DND-41 (cell line): ENCODE data around the gene PLAC8.

Experiments used
- ATAC-seq: fragments of 200-7000 bp; cut with Tn5 transposase; 3 replicates; pipeline ENCODE4 v1.9.1; 2021; ENCODE audit warnings: low read depth; ENCODE audit not compliant: insufficient read depth
- DNase-seq: peaks from one replicate; pipeline ENCODE4 v3.0.0-alpha.2; 2020
- H2AFZ ChIP-seq: 2 replicates; pipeline ENCODE4 v1.6.0; 2012; ENCODE audit warnings: low read depth, low read length
- H3K27ac ChIP-seq: 2 replicates; pipeline ENCODE4 v1.5.1; 2012; ENCODE audit warnings: low read length, inconsistent platforms
- H3K27me3 ChIP-seq: fragments of 200-600 bp; sonication (generic); 2 replicates; pipeline ENCODE4 v1.6.0; 2012; ENCODE audit warnings: low read length, mild to moderate bottlenecking, inconsistent platforms; ENCODE audit not compliant: insufficient read depth, poor library complexity
- H3K36me3 ChIP-seq: 2 replicates; pipeline ENCODE4 v1.5.1; 2012; ENCODE audit warnings: low read length, inconsistent platforms; ENCODE audit not compliant: insufficient read depth
- H3K4me1 ChIP-seq: 2 replicates; pipeline ENCODE4 v1.5.1; 2012; ENCODE audit warnings: mild to moderate bottlenecking, low read length; ENCODE audit not compliant: insufficient read depth
- H3K4me2 ChIP-seq: 2 replicates; pipeline ENCODE4 v1.6.0; 2012; ENCODE audit warnings: mild to moderate bottlenecking, moderate library complexity, low read length, inconsistent platforms; ENCODE audit not compliant: insufficient read depth
- H3K4me3 ChIP-seq, 2 experiments: fragments of 200-600 bp in 1 of 2; shearing (Covaris generic) in 1 of 2; 2 replicates each; pipeline ENCODE4 v1.5.1; 2012 to 2016; ENCODE audit warnings: inconsistent platforms in 2 of 2, low read length in 2 of 2, mild to moderate bottlenecking in 2 of 2, low read depth in 1 of 2, moderate library complexity in 1 of 2
- H3K79me2 ChIP-seq: 2 replicates; pipeline ENCODE4 v1.6.0; 2012; ENCODE audit warnings: low read length, inconsistent platforms; ENCODE audit not compliant: insufficient read depth
- H3K9ac ChIP-seq: 2 replicates; pipeline ENCODE4 v1.6.0; 2012; ENCODE audit warnings: low read depth, mild to moderate bottlenecking, inconsistent platforms, low read length, moderate library complexity
- H3K9me3 ChIP-seq: 2 replicates; pipeline ENCODE4 v1.5.1; 2012; ENCODE audit warnings: low read length, moderate library complexity, mild to moderate bottlenecking, inconsistent platforms; ENCODE audit not compliant: insufficient read depth, severe bottlenecking
- H4K20me1 ChIP-seq: 2 replicates; pipeline ENCODE4 v1.6.0; 2012; ENCODE audit warnings: low read length; ENCODE audit not compliant: insufficient read depth
- EZH2 ChIP-seq: IDR thresholded peaks from 3 replicates; pipeline ENCODE4 v1.6.1; 2012; ENCODE audit warnings: borderline replicate concordance, low read depth, mild to moderate bottlenecking, moderate library complexity, low read length, inconsistent platforms; ENCODE audit not compliant: severe bottlenecking
- TF ChIP-seq, protein P1 (sequence below): IDR thresholded peaks from 2 replicates; pipeline ENCODE4 v1.5.1; 2012; ENCODE audit warnings: borderline replicate concordance, low read length, moderate library complexity, mild to moderate bottlenecking; ENCODE audit not compliant: poor library complexity, severe bottlenecking; ENCODE audit errors: extremely low read depth

The PLAC8 gene

DNA sequence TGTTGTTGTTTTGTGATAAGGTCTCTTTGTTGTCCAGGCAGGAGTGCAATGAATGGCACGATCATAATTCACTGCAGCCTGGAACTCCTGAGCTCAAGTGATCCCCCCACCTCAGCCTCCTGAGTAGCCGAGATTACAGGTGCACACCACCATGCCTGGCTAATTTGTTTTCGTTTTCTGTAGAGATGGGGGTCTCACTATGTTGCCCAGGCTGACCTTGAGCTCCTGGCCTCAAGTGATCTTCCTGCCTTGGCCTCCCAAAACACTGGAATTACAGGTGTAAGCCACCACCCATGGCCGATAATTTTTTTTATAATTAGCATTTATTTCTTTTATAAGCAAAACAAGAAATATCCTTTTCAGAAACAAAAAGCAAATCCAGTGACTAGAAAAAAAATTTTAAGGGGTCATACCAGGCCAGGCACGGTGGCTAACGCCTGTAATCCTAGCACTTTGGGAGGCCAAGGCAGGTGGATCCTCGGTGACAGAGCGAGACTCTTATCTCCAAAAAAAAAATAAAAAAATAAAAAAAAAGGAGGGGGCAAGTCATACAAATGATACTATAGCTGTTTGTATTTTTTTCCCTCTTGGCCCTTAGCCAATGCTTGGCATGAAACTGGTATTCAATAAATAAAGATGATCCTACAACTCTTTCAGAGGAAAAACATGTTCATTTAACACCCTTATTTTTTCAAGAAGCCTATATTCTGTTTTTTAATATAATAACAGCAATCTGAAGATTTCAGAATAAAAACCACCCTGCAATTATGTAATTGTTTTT lies 3.4 kb downstream of the PLAC8 start:
- peak overlapping the region; percentile 88 for H3K27ac ChIP-seq
- TF ChIP-seq, protein P1, sequence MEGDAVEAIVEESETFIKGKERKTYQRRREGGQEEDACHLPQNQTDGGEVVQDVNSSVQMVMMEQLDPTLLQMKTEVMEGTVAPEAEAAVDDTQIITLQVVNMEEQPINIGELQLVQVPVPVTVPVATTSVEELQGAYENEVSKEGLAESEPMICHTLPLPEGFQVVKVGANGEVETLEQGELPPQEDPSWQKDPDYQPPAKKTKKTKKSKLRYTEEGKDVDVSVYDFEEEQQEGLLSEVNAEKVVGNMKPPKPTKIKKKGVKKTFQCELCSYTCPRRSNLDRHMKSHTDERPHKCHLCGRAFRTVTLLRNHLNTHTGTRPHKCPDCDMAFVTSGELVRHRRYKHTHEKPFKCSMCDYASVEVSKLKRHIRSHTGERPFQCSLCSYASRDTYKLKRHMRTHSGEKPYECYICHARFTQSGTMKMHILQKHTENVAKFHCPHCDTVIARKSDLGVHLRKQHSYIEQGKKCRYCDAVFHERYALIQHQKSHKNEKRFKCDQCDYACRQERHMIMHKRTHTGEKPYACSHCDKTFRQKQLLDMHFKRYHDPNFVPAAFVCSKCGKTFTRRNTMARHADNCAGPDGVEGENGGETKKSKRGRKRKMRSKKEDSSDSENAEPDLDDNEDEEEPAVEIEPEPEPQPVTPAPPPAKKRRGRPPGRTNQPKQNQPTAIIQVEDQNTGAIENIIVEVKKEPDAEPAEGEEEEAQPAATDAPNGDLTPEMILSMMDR, result no peak
- TF ChIP-seq EZH2, result no peak
- no peak for ATAC-seq
- no peak for DNase-seq
- H3K9ac ChIP-seq, result peak overlapping the region; percentile 69
- H3K4me2 ChIP-seq, result peak overlapping the region; percentile 78
- H3K36me3 ChIP-seq, result no peaks in the 10 kb centered on the region; the same call in 1 of the 2 replicates
- peaks cover 68% of the 10 kb centered on the region for H3K4me1 ChIP-seq
- H4K20me1 ChIP-seq, result no peaks in the 10 kb centered on the region
- H3K27me3 ChIP-seq, result no peaks in the 10 kb centered on the region
- H3K79me2 ChIP-seq, result peaks cover 34% of the 10 kb centered on the region
- H3K9me3 ChIP-seq, result no peaks in the 10 kb centered on the region
- H2AFZ ChIP-seq, result peak overlapping the region; percentile 81
- H3K4me3 ChIP-seq, result peak overlapping the region in 1 of 2 experiments; percentile 62; a peak in 2 of 4 replicates

- peak; percentile 84 for ATAC-seq
- H3K79me2 ChIP-seq, result peaks cover 34% of the 10 kb centered on the region
- peak overlapping the region; percentile 69 for H3K9ac ChIP-seq
- peak overlapping the region; percentile 81 for H2AFZ ChIP-seq
- H3K4me3 ChIP-seq, result peak overlapping the region; percentile 44 to 62
- peaks cover 61% of the 10 kb centered on the region for H3K4me1 ChIP-seq
- H4K20me1 ChIP-seq, result no peaks in the 10 kb centered on the region
- no peaks in the 10 kb centered on the region for H3K9me3 ChIP-seq
- TF ChIP-seq, protein P1, result peak; percentile 92
- TF ChIP-seq EZH2, result no peak
- H3K27ac ChIP-seq, result peak overlapping the region; percentile 88
- H3K4me2 ChIP-seq, result peak overlapping the region; percentile 78
- H3K27me3 ChIP-seq, result no peaks in the 10 kb centered on the region
- peak; percentile 90 for DNase-seq
- peaks cover under 1% of the 10 kb centered on the region; the same call in 1 of the 2 replicates for H3K36me3 ChIP-seq
Measured at GRCh38 chr4:83110223-83110945, 4.1 kb downstream of the PLAC8 start.

DNA sequence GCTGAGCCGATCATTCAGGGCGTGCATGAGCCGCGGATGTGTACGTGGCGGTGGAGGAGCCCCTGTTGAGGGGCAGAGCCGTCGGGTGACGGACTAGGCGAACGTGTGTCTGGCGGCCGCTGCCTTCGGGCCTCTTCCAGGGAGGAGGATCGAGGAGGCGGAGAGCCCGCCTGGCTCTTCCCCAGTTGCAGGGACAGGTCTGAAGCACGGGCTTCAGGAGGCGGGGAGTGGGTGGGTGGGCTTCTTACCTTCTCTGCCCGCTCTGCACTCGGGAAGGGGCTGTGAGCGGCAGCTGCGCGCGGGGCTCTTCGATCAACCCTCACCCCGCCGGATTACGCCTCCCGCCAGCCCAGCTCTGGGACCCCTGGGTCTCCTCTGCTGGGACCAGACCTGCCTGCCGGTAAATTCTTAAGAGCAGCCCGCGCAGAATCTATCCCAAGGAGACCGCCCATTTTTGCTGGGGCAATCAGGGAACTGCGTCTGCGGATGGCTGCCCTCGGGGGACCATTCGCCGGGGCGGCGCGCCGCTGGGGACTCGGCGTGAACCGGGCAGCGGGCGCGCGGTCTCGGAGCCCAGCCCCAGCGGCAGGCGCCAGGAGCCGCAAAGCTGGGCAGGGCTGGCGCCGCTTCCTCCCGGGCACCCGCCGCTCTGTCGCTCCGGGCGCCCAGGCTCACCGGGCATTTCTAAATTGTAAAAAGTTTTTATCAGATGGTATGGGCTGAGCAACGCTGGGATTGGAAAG lies 4.9 kb downstream of the PLAC8 start:
- H3K27me3 ChIP-seq, result no peaks in the 10 kb centered on the region
- peak; percentile 55 for DNase-seq
- no peaks in the 10 kb centered on the region for H4K20me1 ChIP-seq
- H3K9ac ChIP-seq, result peak overlapping the region; percentile 69
- no peaks in the 10 kb centered on the region for H3K9me3 ChIP-seq
- H3K4me1 ChIP-seq, result peaks cover 54% of the 10 kb centered on the region
- peak overlapping the region; percentile 44 to 62 for H3K4me3 ChIP-seq
- peak; percentile 39 for ATAC-seq
- H2AFZ ChIP-seq, result peak overlapping the region; percentile 81
- H3K79me2 ChIP-seq, result peaks cover 34% of the 10 kb centered on the region
- no peak for TF ChIP-seq EZH2
- TF ChIP-seq, protein P1, result no peak
- peaks cover 8% of the 10 kb centered on the region for H3K36me3 ChIP-seq
- peak overlapping the region; percentile 78 for H3K4me2 ChIP-seq
- H3K27ac ChIP-seq, result peak overlapping the region; percentile 88
